GM13976 (cell line): ENCODE data around the gene WDFY1.

ENCODE experiments used
- DNase-seq: peaks from one replicate; pipeline ENCODE4 v3.0.0; 2012; ENCODE audit warnings: low spot score
- in situ Hi-C: fragments of 300-500 bp; cut with MboI; formaldehyde crosslinking; loops from one replicate; pipeline ENCODE4 v1.12.0; 2022; ENCODE audit warnings: low sequenced_read_pairs, mixed read lengths, inconsistent platforms; ENCODE audit not compliant: unreplicated experiment
- TF ChIP-seq, protein P1 (sequence below): IDR thresholded peaks from 2 replicates; pipeline ENCODE4 v1.5.1; 2012; ENCODE audit warnings: borderline replicate concordance, mild to moderate bottlenecking; ENCODE audit not compliant: insufficient read depth; ENCODE audit errors: extremely low read depth, missing control alignments, control extremely low read depth

The WDFY1 gene

DNA sequence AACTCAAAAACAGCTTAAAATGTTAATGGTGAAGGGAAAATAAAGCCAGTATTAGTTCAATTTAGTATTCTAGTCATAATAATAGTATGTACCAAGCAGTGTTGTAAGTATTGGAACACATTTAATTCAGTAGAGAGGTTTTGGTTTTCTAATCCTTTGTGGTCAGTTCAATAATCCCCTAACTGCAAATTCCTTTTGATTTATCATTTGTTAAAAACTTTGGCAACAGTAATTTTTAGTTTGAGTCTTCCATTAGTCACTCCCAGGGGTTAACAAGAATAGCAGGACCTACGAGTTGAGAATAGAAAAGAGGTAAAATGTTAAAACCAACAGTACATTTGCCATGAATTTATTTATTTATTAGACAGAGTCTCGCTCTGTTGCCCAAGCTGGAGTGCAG lies 22.8 kb upstream of the WDFY1 start:
- in situ Hi-C loops = no loop called here
- DNase-seq = no peak
- TF ChIP-seq, protein P1, sequence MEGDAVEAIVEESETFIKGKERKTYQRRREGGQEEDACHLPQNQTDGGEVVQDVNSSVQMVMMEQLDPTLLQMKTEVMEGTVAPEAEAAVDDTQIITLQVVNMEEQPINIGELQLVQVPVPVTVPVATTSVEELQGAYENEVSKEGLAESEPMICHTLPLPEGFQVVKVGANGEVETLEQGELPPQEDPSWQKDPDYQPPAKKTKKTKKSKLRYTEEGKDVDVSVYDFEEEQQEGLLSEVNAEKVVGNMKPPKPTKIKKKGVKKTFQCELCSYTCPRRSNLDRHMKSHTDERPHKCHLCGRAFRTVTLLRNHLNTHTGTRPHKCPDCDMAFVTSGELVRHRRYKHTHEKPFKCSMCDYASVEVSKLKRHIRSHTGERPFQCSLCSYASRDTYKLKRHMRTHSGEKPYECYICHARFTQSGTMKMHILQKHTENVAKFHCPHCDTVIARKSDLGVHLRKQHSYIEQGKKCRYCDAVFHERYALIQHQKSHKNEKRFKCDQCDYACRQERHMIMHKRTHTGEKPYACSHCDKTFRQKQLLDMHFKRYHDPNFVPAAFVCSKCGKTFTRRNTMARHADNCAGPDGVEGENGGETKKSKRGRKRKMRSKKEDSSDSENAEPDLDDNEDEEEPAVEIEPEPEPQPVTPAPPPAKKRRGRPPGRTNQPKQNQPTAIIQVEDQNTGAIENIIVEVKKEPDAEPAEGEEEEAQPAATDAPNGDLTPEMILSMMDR = no peak

DNA sequence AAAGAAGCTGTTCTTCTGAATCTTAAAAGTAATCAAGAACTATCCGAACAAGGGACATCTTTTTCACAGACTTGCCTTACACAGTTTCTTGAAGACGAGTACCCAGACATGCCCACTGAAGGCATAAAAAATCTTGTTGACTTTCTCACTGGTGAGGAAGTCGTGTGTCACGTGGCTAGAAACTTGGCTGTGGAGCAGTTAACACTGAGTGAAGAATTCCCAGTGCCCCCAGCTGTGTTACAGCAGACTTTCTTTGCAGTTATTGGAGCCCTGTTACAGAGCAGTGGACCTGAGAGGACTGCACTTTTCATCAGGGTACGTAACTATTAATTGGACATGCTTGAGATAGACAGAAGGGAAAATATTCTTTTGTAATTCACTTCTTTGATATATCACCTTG lies 14.6 kb upstream of the WDFY1 start:
- DNase-seq = no peak
- in situ Hi-C loops = no loop called here
- TF ChIP-seq, protein P1 = no peak

DNA sequence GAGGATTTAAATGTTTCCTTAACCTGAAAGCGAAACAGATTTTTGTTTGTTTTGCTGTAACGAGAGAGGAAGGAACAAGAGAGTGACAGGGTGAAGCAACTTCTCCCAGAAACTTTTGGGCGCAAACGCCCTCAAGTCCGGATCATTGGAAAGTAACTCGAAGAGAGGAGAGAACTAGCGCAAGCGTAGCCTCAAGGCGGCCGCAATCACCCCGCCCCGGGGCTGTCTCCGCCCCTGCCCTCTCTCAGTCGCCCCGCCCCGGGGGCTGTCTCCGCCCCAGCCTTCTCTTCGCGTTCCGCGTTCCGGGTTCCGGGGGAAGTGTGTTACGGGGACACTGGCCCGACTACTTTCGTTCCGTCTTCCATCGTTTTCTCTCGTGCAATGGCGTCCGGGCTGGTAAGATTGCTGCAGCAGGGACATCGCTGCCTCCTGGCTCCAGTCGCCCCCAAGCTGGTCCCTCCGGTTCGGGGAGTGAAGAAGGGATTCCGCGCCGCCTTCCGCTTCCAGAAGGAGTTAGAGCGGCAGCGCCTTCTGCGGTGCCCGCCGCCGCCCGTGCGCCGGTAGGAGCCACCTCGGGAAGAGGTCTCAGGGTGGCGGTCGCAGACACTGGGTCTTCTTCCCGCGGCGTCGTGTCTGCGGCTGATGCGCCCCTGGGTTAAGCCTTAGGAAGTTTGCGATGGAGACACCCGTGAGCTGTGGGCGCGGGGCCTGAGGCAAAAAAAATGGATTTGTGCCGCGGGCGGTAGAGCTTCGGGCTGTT lies 12.1 kb upstream of the WDFY1 start, which contains the start of gene MRPL44:
TSS of gene MRPL44 (plus strand) at position 372 of the 760 bp plus-strand sequence. CDS start at position 382, 10 bp downstream.
- in situ Hi-C loops = no loop called here
- TF ChIP-seq, protein P1 = no peak
- peak; percentile 94 for DNase-seq

DNA sequence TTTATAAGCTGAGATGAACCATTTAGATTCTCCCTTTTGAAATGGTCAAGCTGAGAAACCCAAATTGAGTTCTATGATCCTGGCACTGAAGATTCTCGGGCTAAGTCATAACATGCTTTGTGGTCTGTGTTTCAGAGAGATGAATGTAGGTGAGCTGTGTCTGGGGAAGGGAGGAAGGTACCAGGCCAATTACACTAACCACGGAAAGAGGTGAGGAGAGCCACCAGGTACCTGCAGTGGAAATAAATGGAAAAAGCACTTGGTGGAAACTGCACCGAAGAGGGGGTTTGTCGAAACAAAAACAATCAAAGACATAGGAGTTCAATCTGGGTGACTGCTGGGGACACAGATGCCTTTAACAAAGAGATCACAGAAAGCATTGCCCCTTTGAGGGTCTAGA lies 11.2 kb upstream of the WDFY1 start:
- in situ Hi-C loops = no loop called here
- DNase-seq = no peak
- TF ChIP-seq, protein P1 = no peak

DNA sequence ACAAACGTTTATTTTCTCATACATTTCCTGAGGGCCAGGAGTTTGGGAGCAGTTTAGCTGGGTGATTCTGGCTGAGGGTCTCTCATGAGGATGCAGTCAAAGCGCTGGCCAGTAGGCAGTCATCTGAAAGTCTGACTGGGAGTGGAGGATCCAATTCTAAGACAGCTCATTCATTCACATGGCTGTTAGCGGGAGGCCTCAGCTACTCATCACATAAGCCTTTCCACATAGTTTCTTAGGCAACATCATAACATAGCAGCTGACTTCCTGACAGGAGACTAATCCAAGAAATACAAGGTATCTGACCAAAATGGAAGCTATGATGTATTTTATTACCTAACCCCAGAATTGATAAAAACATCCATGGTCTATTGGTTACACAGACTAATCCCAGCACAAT lies 9.3 kb upstream of the WDFY1 start:
- in situ Hi-C loops = no loop called here
- TF ChIP-seq, protein P1 = no peak
- DNase-seq = no peak

DNA sequence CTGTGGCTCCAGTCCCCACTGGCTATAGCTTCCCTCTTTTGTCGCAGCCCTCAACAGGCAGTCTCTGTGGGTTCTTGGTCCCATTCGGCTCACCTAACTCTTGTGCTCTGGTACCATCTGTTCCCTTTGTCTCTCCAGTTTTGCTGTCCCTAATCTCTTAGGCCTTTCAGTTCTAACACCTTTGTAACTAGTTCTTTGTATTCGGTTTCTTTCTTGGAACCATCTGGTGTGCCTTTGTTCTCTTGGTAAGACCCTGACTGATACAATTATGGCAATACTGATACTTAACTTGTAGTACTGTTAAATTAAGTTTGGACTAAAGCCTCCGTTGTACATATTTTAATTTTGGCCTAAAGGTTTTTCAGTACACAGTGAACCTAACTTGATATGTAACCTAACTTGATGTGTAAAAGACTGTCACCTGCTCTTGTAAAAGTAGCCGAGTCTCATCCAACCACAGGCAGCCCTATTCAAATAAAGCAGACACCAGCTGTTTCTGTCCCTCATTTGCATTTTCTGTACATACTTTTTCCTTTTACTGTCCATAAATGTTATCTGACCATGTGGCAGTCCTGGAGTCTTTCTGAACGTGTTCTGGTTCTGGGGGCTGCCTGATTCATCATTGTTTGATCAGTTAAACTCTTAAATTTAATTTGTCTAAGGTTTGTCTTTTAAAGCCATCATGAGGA lies 7.3 kb upstream of the WDFY1 start:
- in situ Hi-C loops = no loop called here
- no peak for DNase-seq
- TF ChIP-seq, protein P1 = no peak
